HepG2 (cell line): Measurements from ENCODE around the gene TMEM145. TPM values are rescaled to one million over a fixed set of nuclear protein-coding genes. Genes with fewer than 3 reads are reported as not detected.
"Not testable (repeated sequence)": the region's sequence is repeated elsewhere in the genome, so short reads cannot be mapped to it uniquely, and the experiment has no call there.

Experiments used
- ATAC-seq: fragments of 200-7000 bp; cut with Tn5 transposase; 3 replicates; pipeline ENCODE4 v1.9.1; 2020; ENCODE audit warnings: mild to moderate bottlenecking, moderate library complexity
- BruUV-seq: library from RNA; stranded (reverse); fragments of 400-500 nt; replicated peaks from 2 replicates; lab custom pipeline; 2021; lab: Mats Ljungman, UMichigan
- CTCF ChIA-PET: fragments of 300-600 bp; formaldehyde crosslinking; extraction: SDS; loops from one replicate; lab custom pipeline; 2021; ENCODE audit warnings: low total read pairs, inconsistent platforms, low intra/inter-chr PET ratio; lab: Yijun Ruan, JAX
- POLR2A ChIA-PET: fragments of 350-600 bp; sonication (Branson Sonifier 250); formaldehyde crosslinking; loops from one replicate; lab custom pipeline; 2020; ENCODE audit warnings: antibody characterized with exemption, inconsistent platforms; lab: Yijun Ruan, JAX
- DNase-seq: peaks from one replicate; pipeline ENCODE4 v3.0.0-alpha.2; 2015; ENCODE audit warnings: low spot score
- FAIRE-seq: peaks from 3 replicates; lab custom pipeline; 2011; peaks lifted over from hg19 to GRCh38; lab: Jason Lieb, UNC
- H2AFZ ChIP-seq: one replicate; pipeline ENCODE4 v1.6.1; 2011; ENCODE audit warnings: low read length, inconsistent platforms
- H3K27ac ChIP-seq: fragments of 300-600 bp; 3 replicates; pipeline ENCODE4 v1.8.0; 2011; ENCODE audit warnings: mixed run types, mild to moderate bottlenecking, mixed read lengths, low read length, inconsistent platforms; ENCODE audit not compliant: insufficient read depth; ENCODE audit errors: extremely low read length
- H3K27me3 ChIP-seq, 2 experiments: fragments of 200-600 bp in 1 of 2; 2 replicates in 1 of 2; 3 replicates in 1 of 2; pipeline versions ENCODE4 v1.6.0 to v1.8.0; 2011; ENCODE audit warnings: low read length in 2 of 2, mild to moderate bottlenecking in 2 of 2, moderate library complexity in 2 of 2, inconsistent platforms in 1 of 2; ENCODE audit not compliant: insufficient read depth in 2 of 2, control insufficient read depth in 1 of 2
- H3K36me3 ChIP-seq, 2 experiments: fragments of 200-600 bp in 1 of 2; replicated peaks in 1 of 2; 2 replicates in 1 of 2; 3 replicates in 1 of 2; pipeline versions ENCODE4 v1.5.1 to v1.8.0; 2011; ENCODE audit warnings: low read length in 2 of 2, inconsistent platforms in 1 of 2; ENCODE audit not compliant: insufficient read depth in 2 of 2, control insufficient read depth in 1 of 2
- H3K4me1 ChIP-seq: 2 replicates; pipeline ENCODE4 v1.5.1; 2012; ENCODE audit warnings: low read length, inconsistent platforms; ENCODE audit not compliant: insufficient read depth
- H3K4me2 ChIP-seq: 2 replicates; pipeline ENCODE4 v1.6.0; 2011; ENCODE audit warnings: low read depth, low read length, inconsistent platforms
- H3K4me3 ChIP-seq, 3 experiments: fragments of 200-600 bp in 1 of 3; sonication (generic), shearing (Covaris generic) in 1 of 3; replicated peaks in 1 of 3; 2 replicates each; pipeline ENCODE4 v1.5.1; 2011 to 2016; ENCODE audit warnings: low read length in 3 of 3, inconsistent platforms in 2 of 3, low read depth in 2 of 3, mild to moderate bottlenecking in 2 of 3, control low read depth in 1 of 3, mixed read lengths in 1 of 3; ENCODE audit not compliant: insufficient read depth in 1 of 3
- H3K79me2 ChIP-seq: one replicate; pipeline ENCODE4 v1.6.1; 2011; ENCODE audit warnings: low read length, inconsistent platforms; ENCODE audit not compliant: insufficient read depth
- H3K9ac ChIP-seq: 2 replicates; pipeline ENCODE4 v1.6.0; 2011; ENCODE audit warnings: mild to moderate bottlenecking, low read depth, low read length, inconsistent platforms; ENCODE audit not compliant: insufficient read depth
- H3K9me3 ChIP-seq: 2 replicates; pipeline ENCODE4 v1.5.1; 2012; ENCODE audit warnings: mild to moderate bottlenecking, low read length
- H4K20me1 ChIP-seq: 2 replicates; pipeline ENCODE4 v1.6.0; 2011; ENCODE audit warnings: inconsistent platforms, mild to moderate bottlenecking, low read length, moderate library complexity; ENCODE audit not compliant: insufficient read depth
- CENPX ChIP-seq: sonication (generic); formaldehyde crosslinking; IDR thresholded peaks from 2 replicates; pipeline ENCODE4 v1.9.0; 2021; ENCODE audit warnings: mild to moderate bottlenecking, missing genetic modification reagents, moderate library complexity
- ELF4 ChIP-seq: sonication (generic); formaldehyde crosslinking; IDR thresholded peaks from 2 replicates; pipeline ENCODE4 v1.5.0; 2020; ENCODE audit warnings: missing genetic modification reagents, mild to moderate bottlenecking, moderate library complexity, borderline replicate concordance
- KDM3A ChIP-seq: IDR thresholded peaks from 2 replicates; pipeline ENCODE4 v1.6.1; 2018; ENCODE audit warnings: low read depth, missing compliant biosample characterization
- NR1H2 ChIP-seq: sonication (generic); formaldehyde crosslinking; IDR thresholded peaks from 2 replicates; pipeline ENCODE4 v1.8.1; 2022; ENCODE audit warnings: low read depth, missing genetic modification reagents, borderline replicate concordance
- PHF8 ChIP-seq: sonication (generic); formaldehyde crosslinking; IDR thresholded peaks from 2 replicates; pipeline ENCODE4 v1.5.0; 2020; ENCODE audit warnings: missing genetic modification reagents
- POLR2AphosphoS5 ChIP-seq: IDR thresholded peaks from 2 replicates; pipeline ENCODE4 v1.6.1; 2012; ENCODE audit warnings: low read depth, low read length
- REL ChIP-seq: sonication (generic); formaldehyde crosslinking; conservative IDR thresholded peaks from 2 replicates; pipeline ENCODE4 v1.8.0; 2022; ENCODE audit warnings: mild to moderate bottlenecking, missing genetic modification reagents, moderate library complexity
- SIN3B ChIP-seq: fragments of 150-350 bp; IDR thresholded peaks from 2 replicates; pipeline ENCODE4 v1.6.1; 2014; ENCODE audit warnings: low read length
- SOX13 ChIP-seq, 3 experiments: fragments of 450-650 bp in 1 of 3; sonication (generic) in 1 of 3; formaldehyde crosslinking in 1 of 3; IDR thresholded peaks in 2 of 3; conservative IDR thresholded peaks in 1 of 3; 2 replicates each; pipeline versions ENCODE4 v1.5.0 to v1.6.1; 2016 to 2020; ENCODE audit warnings: antibody characterized with exemption in 1 of 3, mild to moderate bottlenecking in 1 of 3, missing compliant biosample characterization in 1 of 3, missing genetic modification reagents in 1 of 3, moderate library complexity in 1 of 3
- TAF15 ChIP-seq: fragments of 200-400 bp; formaldehyde crosslinking; IDR thresholded peaks from one replicate; pipeline ENCODE4 v1.6.1; 2018; ENCODE audit warnings: mild to moderate bottlenecking, low read depth, low read length; ENCODE audit not compliant: poor library complexity, severe bottlenecking
- THAP11 ChIP-seq: IDR thresholded peaks from 2 replicates; pipeline ENCODE4 v1.6.1; 2016; ENCODE audit warnings: missing biosample characterization, missing genetic modification reagents
- ZFP37 ChIP-seq: sonication (generic); formaldehyde crosslinking; IDR thresholded peaks from 2 replicates; pipeline ENCODE4 v1.4.0; 2020; ENCODE audit warnings: missing genetic modification reagents, borderline replicate concordance
- ZNF740 ChIP-seq: sonication (generic); formaldehyde crosslinking; IDR thresholded peaks from 2 replicates; pipeline ENCODE4 v1.4.0; 2020; ENCODE audit warnings: missing genetic modification reagents
- WGBS: methylation state at CpG from one replicate; pipeline ENCODE4 v1.1.6; 2017; ENCODE audit warnings: low lambda C conversion rate; 5-methylcytosine and 5-hydroxymethylcytosine counted together
- in situ Hi-C: cut with HindIII; loops from 2 replicates; pipeline ENCODE4 v1.10.0; 2017; ENCODE audit warnings: low pct_unique_long_range_greater_than_20kb; ENCODE audit not compliant: extremely low pct_ligation_motif_present
- intact Hi-C: fragments of 100-400 bp; cut with micrococcal nuclease; formaldehyde crosslinking; loops from one replicate; pipeline ENCODE4 v1.10.0; 2022; ENCODE audit not compliant: unreplicated experiment
- polyA plus RNA-seq, 8 experiments: library from polyadenylated mRNA; depleted of rRNA in 3 of 8; stranded (reverse) in 7 of 8; unstranded in 1 of 8; fragments of >200 nt; fragmentation: Illumina TruSeq in 4 of 8; extraction: Trizol in 4 of 8; gene quantifications; 2 replicates each; pipeline versions ENCODE4 v1.2.1 to v1.2.3, GENCODE V29; 2011 to 2016; ENCODE audit warnings: low read depth in 4 of 8, missing spikeins in 1 of 8, mixed read lengths in 1 of 8; ENCODE audit not compliant: insufficient read depth in 1 of 8
- total RNA-seq, 5 experiments: library from RNA; depleted of rRNA; stranded (reverse); fragments of >200 nt; fragmentation: Illumina TruSeq; extraction: Trizol; gene quantifications; 2 replicates each; pipeline ENCODE4 v1.2.3, GENCODE V29; 2016; ENCODE audit warnings: low read depth in 1 of 5

The TMEM145 gene
- total and polyA plus RNA-seq, 2 of the 13 experiments (the other 11 are each of a cell fraction or from before 2014, with no cell fraction given) = 0.07 to 5.1 TPM

- TF ChIP-seq REL = no peak
- TF ChIP-seq TAF15 = no peak
Observed at GRCh38 chr19:42335374-42335936, 22.3 kb downstream of the TMEM145 start (continued).

- FAIRE-seq = no peak
- ChIA-PET CTCF (no interaction called here), POLR2A (no interaction called here)
- H4K20me1 ChIP-seq = no peaks in the 10 kb centered on the region
- no peak for ATAC-seq
- no peak overlapping the region for H3K9ac ChIP-seq
- peaks cover 6 to 23% of the 10 kb centered on the region in 2 experiments; a peak in 4 of 5 replicates for H3K36me3 ChIP-seq
- TF ChIP-seq POLR2AphosphoS5 = no peak
- no peak for TF ChIP-seq KDM3A
- TF ChIP-seq NR1H2 (CRISPR knock-in tag) = no peak
- no peak for TF ChIP-seq ELF4
- no peak for TF ChIP-seq ZNF740 (CRISPR knock-in tag)
- no peak for TF ChIP-seq THAP11 (CRISPR knock-in tag)
- no peak for TF ChIP-seq ZFP37 (CRISPR knock-in tag)
- no peak for TF ChIP-seq SOX13 (IDR thresholded peaks at IDR 0.05)
- no peak for TF ChIP-seq SOX13 (CRISPR knock-in tag; conservative IDR thresholded peaks at IDR 0.05 in 1 of 2, IDR thresholded peaks at IDR 0.05 in 1 of 2)
- TF ChIP-seq PHF8 = no peak
- TF ChIP-seq CENPX (CRISPR knock-in tag) = no peak
- no peak for TF ChIP-seq SIN3B
- in situ Hi-C loops = no loop called here
- H3K4me2 ChIP-seq = no peak overlapping the region
- no peaks in the 10 kb centered on the region for H3K27me3 ChIP-seq
- BruUV-seq = no TSS peak
- no peaks in the 10 kb centered on the region for H3K9me3 ChIP-seq
- 92% methylated on average over 15 of the region's 19 CpGs for WGBS
- DNase-seq = no peak
- no peak overlapping the region for H3K4me3 ChIP-seq
- H3K27ac ChIP-seq = no peak overlapping the region
- no peak overlapping the region for H2AFZ ChIP-seq
- intact Hi-C loops = no loop called here
- H3K79me2 ChIP-seq = no peaks in the 10 kb centered on the region
- peaks cover 12% of the 10 kb centered on the region for H3K4me1 ChIP-seq
Observed at GRCh38 chr19:42335971-42336370, 22.9 kb downstream of the TMEM145 start.

- ATAC-seq, DNase-seq, H3K4me2 ChIP-seq, H3K27me3 ChIP-seq, FAIRE-seq, H2AFZ ChIP-seq, H3K27ac ChIP-seq, H3K4me3 ChIP-seq, H3K4me1 ChIP-seq, POLR2A ChIA-PET, H3K9me3 ChIP-seq, in situ Hi-C loops, H4K20me1 ChIP-seq, H3K79me2 ChIP-seq, BruUV-seq, CTCF ChIA-PET, intact Hi-C loops, H3K9ac ChIP-seq: not testable (repeated sequence)
- H3K36me3 ChIP-seq = peaks cover 10 to 24% of the 10 kb centered on the region in 2 experiments; a peak in 4 of 5 replicates
- WGBS = 96% methylated on average over 7 of the region's 7 CpGs
Observed at GRCh38 chr19:42339126-42339860, 26.2 kb downstream of the TMEM145 start.
